PC-9 (cell line): ENCODE data around the gene IDH1. TPM values are rescaled to one million over a fixed set of nuclear protein-coding genes. Genes with fewer than 3 reads are reported as not detected.
A peak's percentile ranks its signal among the peaks of the same experiment; 100 is the strongest.
"Not testable (repeated sequence)": the region's sequence is repeated elsewhere in the genome, so short reads cannot be mapped to it uniquely, and the experiment has no call there.

Experiments
- BruUV-seq: library from RNA; stranded (reverse); fragments of 400-500 nt; replicated peaks from 2 replicates; lab custom pipeline; 2021; lab: Mats Ljungman, UMichigan
- CTCF ChIA-PET: fragments of 300-600 bp; sonication (Branson Sonifier 250); formaldehyde crosslinking; loops from one replicate; lab custom pipeline; 2022; ENCODE audit warnings: antibody characterized with exemption; lab: Charles Lee
- POLR2A ChIA-PET: fragments of 300-600 bp; sonication (Branson Sonifier 250); formaldehyde crosslinking; loops from one replicate; lab custom pipeline; 2022; ENCODE audit warnings: antibody characterized with exemption; ENCODE audit not compliant: unreplicated experiment; lab: Charles Lee
- DNase-seq, 2 experiments: peaks; one replicate each; pipeline versions ENCODE4 v3.0.0 to v3.0.0-alpha.2; 2015 to 2022; ENCODE audit warnings: mixed read lengths in 1 of 2
- H2AFZ ChIP-seq: fragments of 200-600 bp; sonication (generic); 2 replicates; pipeline ENCODE4 v1.8.1; 2017; ENCODE audit warnings: antibody characterized with exemption
- H3F3A ChIP-seq: fragments of 200-600 bp; sonication (generic); 2 replicates; pipeline ENCODE4 v1.8.1; 2017; ENCODE audit warnings: antibody characterized with exemption, mild to moderate bottlenecking, low read depth; ENCODE audit not compliant: insufficient read depth
- H3K27ac ChIP-seq: fragments of 200-600 bp; sonication (generic); 2 replicates; pipeline ENCODE4 v1.6.1; 2016; ENCODE audit warnings: mixed run types
- H3K27me3 ChIP-seq: fragments of 200-600 bp; sonication (generic); 2 replicates; pipeline ENCODE4 v1.6.1; 2016; ENCODE audit warnings: low read depth, mixed run types; ENCODE audit not compliant: insufficient read depth
- H3K36me3 ChIP-seq: fragments of 200-600 bp; sonication (generic); 2 replicates; pipeline ENCODE4 v1.6.1; 2016; ENCODE audit warnings: low read depth, mixed run types
- H3K4me1 ChIP-seq: fragments of 200-600 bp; sonication (generic); replicated peaks from 2 replicates; pipeline ENCODE4 v1.6.1; 2016; ENCODE audit warnings: mixed run types; ENCODE audit not compliant: insufficient read depth
- H3K4me2 ChIP-seq: fragments of 200-600 bp; sonication (generic); 2 replicates; pipeline ENCODE4 v1.6.1; 2017; ENCODE audit warnings: mixed run types
- H3K4me3 ChIP-seq: fragments of 200-600 bp; sonication (generic); 2 replicates; pipeline ENCODE4 v1.6.1; 2016; ENCODE audit warnings: mixed run types
- H3K79me2 ChIP-seq: fragments of 200-600 bp; sonication (generic); 2 replicates; pipeline ENCODE4 v1.6.1; 2017; ENCODE audit warnings: low read depth, mixed run types
- H3K9me2 ChIP-seq: fragments of 200-600 bp; sonication (generic); 2 replicates; pipeline ENCODE4 v1.8.1; 2017; ENCODE audit warnings: mild to moderate bottlenecking; ENCODE audit not compliant: insufficient read depth
- H3K9me3 ChIP-seq: fragments of 200-600 bp; sonication (generic); 2 replicates; pipeline ENCODE4 v1.8.1; 2016; ENCODE audit warnings: low read depth; ENCODE audit not compliant: insufficient read depth
- H4K20me1 ChIP-seq: fragments of 200-600 bp; sonication (generic); 2 replicates; pipeline ENCODE4 v1.8.1; 2017; ENCODE audit not compliant: insufficient read depth
- CTCF ChIP-seq: fragments of 200-600 bp; sonication (generic); conservative IDR thresholded peaks from 2 replicates; pipeline ENCODE4 v1.6.1; 2017; ENCODE audit warnings: mixed run types, antibody characterized with exemption, mild to moderate bottlenecking, moderate library complexity
- EZH2 ChIP-seq: fragments of 200-600 bp; sonication (generic); IDR thresholded peaks from 2 replicates; pipeline ENCODE4 v1.8.0; 2017; ENCODE audit warnings: antibody characterized with exemption, low read depth
- intact Hi-C: fragments of 100-400 bp; cut with micrococcal nuclease; formaldehyde crosslinking; loops from one replicate; pipeline ENCODE4 v1.10.0; 2022; ENCODE audit not compliant: unreplicated experiment
- total RNA-seq: library from RNA; stranded (reverse); gene quantifications from 2 replicates; pipeline ENCODE4 v1.2.3, GENCODE V29; 2021

The IDH1 gene
- total RNA-seq, 1 experiment from 2014 or later: 227 TPM

GRCh38 chr2:208265371-208265800 is 10.5 kb upstream of the IDH1 start:
- CTCF ChIA-PET: interaction anchor here (0.6 kb wide), 1 partner anchor 89 kb away, joined by 3 read pairs; no protein-coding TSS in a partner anchor
- intact Hi-C loops: no loop called here

GRCh38 chr2:208256849-208257813 is 2.3 kb upstream of the IDH1 start:
- H3K4me1 ChIP-seq: peaks cover 13% of the 10 kb centered on the region
- H2AFZ ChIP-seq, H3K4me2 ChIP-seq, CTCF ChIA-PET, H3K4me3 ChIP-seq, H3K27ac ChIP-seq, POLR2A ChIA-PET, BruUV-seq, H3K9me3 ChIP-seq, H4K20me1 ChIP-seq, H3K9me2 ChIP-seq, DNase-seq, H3K27me3 ChIP-seq: not testable (repeated sequence)
- intact Hi-C loops: loop anchor here (5.0 to 10.0 kb wide), 2 partner anchors 245 to 512 kb away; no protein-coding TSS in a partner anchor
- H3K79me2 ChIP-seq: peaks cover 21% of the 10 kb centered on the region
- peaks cover 14% of the 10 kb centered on the region; the same call in 1 of the 2 replicates for H3K36me3 ChIP-seq
- H3F3A ChIP-seq: peaks cover 25% of the 10 kb centered on the region

More at GRCh38 chr2:208265371-208265800, 10.5 kb upstream of the IDH1 start:
- Histone ChIP-seq H4K20me1 (no peaks in the 10 kb centered on the region), H3K27ac (peak overlapping the region; percentile 52), H3K36me3 (no peaks in the 10 kb centered on the region), H3K4me3 (peak overlapping the region; percentile 80), H3K79me2 (peaks cover 32% of the 10 kb centered on the region), H3K9me3 (no peaks in the 10 kb centered on the region), H3F3A (peaks cover 11% of the 10 kb centered on the region; the same call in 1 of the 2 replicates), H2AFZ (peak overlapping the region; percentile 90), H3K4me1 (peaks cover 11% of the 10 kb centered on the region), H3K9me2 (no peaks in the 10 kb centered on the region), H3K27me3 (no peaks in the 10 kb centered on the region), H3K4me2 (peak overlapping the region; percentile 85)
- POLR2A ChIA-PET: interaction anchor here (0.5 kb wide), 1 partner anchor 104 kb away, joined by 3 read pairs; no protein-coding TSS in a partner anchor
- TF ChIP-seq EZH2: no peak
- no peak for TF ChIP-seq CTCF
- BruUV-seq: no TSS peak
- peak in 1 of 2 experiments; percentile 6 for DNase-seq

- H2AFZ ChIP-seq: no peak overlapping the region
- DNase-seq: no peak
- peaks cover 29% of the 10 kb centered on the region for H3K79me2 ChIP-seq
- ChIA-PET POLR2A (no interaction called here), CTCF (interaction anchor here (0.6 kb wide), 1 partner anchor 1393 kb away, joined by 10 read pairs; no protein-coding TSS in a partner anchor)
- H3K27me3 ChIP-seq: no peaks in the 10 kb centered on the region
- no peaks in the 10 kb centered on the region for H3K9me2 ChIP-seq
- TF ChIP-seq EZH2 (no peak), CTCF (no peak; the same call in 1 of the 2 replicates)
- H3K36me3 ChIP-seq: peaks cover 23% of the 10 kb centered on the region
- H3K4me2 ChIP-seq: no peak overlapping the region
- no TSS peak for BruUV-seq
- H4K20me1 ChIP-seq: no peaks in the 10 kb centered on the region
- intact Hi-C loops: loop anchor here (5.0 to 10.0 kb wide), 2 partner anchors 244 to 511 kb away; no protein-coding TSS in a partner anchor
- H3F3A ChIP-seq: peaks cover 26% of the 10 kb centered on the region
- no peak overlapping the region for H3K4me3 ChIP-seq
- H3K4me1 ChIP-seq: peaks cover 22% of the 10 kb centered on the region
- no peak overlapping the region for H3K27ac ChIP-seq
- no peaks in the 10 kb centered on the region for H3K9me3 ChIP-seq
Measured at GRCh38 chr2:208256192-208256782, 1.4 kb upstream of the IDH1 start.
